HG03060 (cell line): ENCODE data around the gene ZFP36.

Source experiments
- ATAC-seq: cut with Tn5 transposase; IDR thresholded peaks from one replicate; pipeline ENCODE4 v1.9.1; 2021; ENCODE audit warnings: low read depth, moderate number of reproducible peaks; ENCODE audit not compliant: unreplicated experiment

The ZFP36 gene

GRCh38 chr19:39415111-39416046 is 8.7 kb downstream of the ZFP36 start:
- no peak for ATAC-seq

DNA sequence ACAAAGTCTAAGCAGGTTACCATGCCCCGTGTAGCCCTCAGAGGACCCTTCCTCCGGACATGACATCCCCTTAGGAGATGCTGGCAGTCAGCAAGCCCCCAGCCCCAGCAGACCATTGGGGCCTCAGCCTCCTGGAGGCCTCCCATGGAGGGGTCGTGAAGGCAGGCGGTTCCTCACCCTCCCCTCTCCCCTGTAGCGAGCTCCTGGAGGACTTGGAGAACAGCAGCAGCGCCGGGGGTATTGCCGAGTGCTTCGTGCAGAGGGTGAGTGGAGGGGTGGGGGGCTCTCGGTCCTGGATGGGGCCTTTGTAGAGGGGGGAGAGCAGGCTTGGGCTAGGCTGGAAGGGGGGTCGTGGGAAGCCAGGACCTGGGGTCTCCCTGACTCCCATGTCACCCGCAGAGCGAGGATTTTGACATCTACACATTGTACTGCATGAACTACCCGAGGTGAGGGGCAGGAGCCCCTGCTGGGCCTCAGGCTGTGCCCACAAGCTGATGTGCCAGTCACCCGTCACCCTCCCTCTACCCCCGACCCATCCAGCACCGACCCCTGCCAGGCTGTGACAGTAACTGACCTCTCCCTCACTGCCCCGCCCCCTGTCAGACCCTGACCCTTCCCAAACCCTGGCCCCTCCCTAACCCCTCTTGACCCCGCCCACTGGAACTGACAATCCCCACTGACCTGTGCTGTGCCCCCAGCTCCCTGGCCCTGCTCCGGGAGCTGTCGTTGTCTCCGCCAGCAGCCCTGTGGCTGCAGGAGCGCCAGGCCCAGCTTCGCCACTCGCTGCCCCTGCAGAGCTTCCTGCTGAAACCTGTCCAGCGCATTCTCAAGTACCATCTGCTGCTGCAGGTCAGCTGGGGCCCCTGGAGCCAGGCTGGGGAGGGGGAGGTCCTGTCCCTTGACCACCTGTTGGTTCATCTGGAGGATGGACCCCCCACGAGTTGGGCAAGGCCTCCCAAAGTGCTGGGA is 9.8 kb downstream of the ZFP36 start:
- ATAC-seq, result no peak

DNA sequence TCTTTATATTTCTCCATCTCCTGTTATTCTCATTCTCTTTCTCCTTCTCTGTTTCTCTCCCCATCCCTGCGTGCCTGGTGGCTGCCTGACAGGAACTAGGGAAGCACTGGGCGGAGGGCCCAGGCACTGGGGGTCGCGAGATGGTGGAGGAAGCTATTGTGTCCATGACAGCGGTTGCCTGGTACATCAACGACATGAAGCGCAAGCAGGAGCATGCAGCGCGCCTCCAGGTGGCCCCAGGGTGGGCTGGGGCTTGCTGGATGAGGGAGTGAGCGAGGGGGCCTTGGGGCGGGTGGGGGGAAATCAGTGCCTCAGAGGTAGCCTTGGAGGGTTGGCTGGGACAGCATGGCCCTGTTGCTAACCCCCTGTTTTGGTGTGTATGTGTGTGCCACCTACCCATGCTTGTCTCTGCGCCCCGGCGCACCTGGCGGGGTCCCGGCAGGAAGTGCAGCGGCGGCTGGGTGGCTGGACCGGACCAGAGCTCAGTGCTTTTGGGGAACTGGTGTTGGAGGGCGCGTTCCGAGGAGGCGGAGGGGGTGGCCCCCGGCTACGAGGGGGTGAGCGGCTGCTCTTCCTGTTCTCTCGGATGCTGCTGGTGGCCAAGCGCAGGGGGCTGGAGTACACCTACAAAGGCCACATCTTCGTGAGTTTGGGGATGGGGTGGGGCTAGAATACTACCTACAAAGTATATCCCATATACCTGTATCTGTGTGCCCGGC is 11.0 kb downstream of the ZFP36 start:
- no peak for ATAC-seq

DNA sequence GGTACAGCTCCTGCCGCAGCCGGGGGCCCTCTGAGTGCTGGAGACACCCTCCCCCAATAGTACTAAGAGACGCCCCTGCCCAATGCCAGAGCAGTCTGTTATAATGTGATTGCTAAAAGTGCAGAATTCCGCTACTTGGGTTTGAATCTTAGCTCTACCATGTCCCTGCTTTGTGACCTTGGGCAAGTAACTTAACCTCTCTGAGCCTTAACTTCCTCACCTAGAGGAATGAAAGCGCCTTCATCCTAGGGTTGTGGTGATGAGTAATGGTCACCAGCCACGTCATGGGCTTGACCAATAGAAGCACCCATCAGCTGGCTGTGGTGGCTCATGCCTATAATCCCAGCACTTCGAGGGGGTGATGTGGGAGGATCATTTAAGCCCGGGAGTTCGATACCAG is 12.4 kb downstream of the ZFP36 start:
- ATAC-seq, result no peak

- ATAC-seq, result no peak
Observed at GRCh38 chr19:39420769-39421168, 14.1 kb downstream of the ZFP36 start.

DNA sequence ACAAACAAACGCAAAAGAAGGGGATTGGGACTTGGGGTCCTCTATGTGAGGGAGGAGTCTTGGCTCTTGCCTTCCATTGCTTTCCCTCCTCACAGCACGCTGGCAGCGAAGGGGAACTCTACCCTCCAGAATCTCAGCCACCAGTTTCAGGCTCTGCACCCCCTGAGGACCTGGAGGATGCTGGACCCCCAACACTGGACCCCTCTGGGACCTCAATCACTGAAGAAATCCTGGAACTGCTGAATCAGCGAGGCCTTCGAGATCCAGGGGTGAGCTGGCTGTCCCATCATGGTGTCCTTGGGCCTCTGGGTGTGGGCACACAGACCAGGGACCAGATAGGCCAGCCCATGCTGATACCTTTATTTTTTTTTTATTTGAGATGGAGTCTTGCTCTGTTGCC is 15.4 kb downstream of the ZFP36 start:
- no peak for ATAC-seq

- no peak for ATAC-seq
Observed at GRCh38 chr19:39423258-39424086, 16.8 kb downstream of the ZFP36 start.

- ATAC-seq, result no peak
Observed at GRCh38 chr19:39424934-39425333, 18.3 kb downstream of the ZFP36 start.

- ATAC-seq, result no peak
Observed at GRCh38 chr19:39425744-39426143, 19.1 kb downstream of the ZFP36 start.

GRCh38 chr19:39426170-39426569 is 19.5 kb downstream of the ZFP36 start:
- no peak for ATAC-seq

DNA sequence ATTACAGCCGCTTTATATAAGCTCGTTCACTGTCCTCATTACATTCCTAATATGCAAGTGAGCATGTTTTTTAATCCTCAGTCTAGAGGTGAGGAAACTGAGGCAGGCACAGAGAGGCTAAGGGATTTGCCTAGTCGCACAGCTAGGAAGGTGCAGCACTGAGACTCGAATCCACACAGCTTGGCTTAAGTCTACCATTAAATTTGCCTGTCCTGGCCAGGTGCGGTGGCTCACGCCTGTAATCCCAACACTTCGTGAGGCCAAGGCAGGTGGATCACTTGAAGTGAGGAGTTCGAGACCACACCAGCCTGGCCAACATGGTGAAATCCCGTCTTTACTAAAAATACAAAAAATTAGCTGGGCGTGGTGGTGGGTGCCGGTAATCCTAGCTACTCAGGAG is 21.1 kb downstream of the ZFP36 start:
- ATAC-seq, result no peak

- no peak for ATAC-seq
Observed at GRCh38 chr19:39428283-39429112, 21.9 kb downstream of the ZFP36 start.

DNA sequence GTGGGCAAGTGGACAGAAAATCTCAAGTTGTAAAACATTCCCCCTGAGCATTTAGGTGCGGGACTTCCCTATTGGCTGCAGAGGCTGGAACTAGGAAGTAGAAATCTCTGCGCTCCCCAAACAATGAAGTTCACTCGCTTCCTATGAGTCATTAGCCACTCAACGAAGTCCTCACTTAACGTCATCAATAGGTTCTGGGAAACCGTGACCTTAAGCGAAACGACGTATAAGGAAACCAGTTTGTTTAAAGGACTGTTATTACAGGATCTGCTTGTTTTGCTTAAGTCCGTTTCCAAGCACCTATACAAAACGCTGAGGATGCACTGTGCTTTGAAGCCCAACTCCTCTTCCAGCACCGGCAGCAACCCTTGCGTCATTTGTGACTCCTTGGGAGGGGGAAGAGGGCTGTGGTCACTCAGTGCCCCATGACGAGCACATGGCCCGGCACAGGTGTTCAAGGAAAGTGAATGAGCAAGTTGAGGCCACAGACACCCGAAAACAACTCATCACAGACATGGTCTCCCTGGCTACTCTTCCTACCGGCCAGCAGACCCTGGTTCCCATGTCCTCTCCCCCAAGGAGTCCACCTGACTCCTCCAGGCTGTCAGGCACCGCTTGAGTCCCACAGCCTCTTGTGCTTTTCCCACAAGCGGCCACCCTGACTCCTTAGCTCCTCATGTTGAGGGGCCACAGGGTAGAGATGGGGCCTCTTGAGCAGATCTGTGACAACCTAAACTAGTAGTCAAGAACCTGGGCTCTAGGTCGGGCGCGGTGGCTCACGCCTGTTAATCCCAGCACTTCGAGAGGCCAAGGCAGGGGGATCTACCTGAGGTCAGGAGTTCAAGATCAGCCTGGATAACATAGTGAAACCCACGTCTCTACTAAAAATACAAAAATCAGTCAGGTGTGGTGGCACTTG is 24.3 kb downstream of the ZFP36 start:
- peak; percentile 43 for ATAC-seq

- ATAC-seq, result no peak
Observed at GRCh38 chr19:39432677-39433025, 26.0 kb downstream of the ZFP36 start.

- no peak for ATAC-seq
Observed at GRCh38 chr19:39433480-39434079, 26.9 kb downstream of the ZFP36 start.

- no peak for ATAC-seq
Observed at GRCh38 chr19:39434123-39435076, 27.8 kb downstream of the ZFP36 start.
